Calu3 (cell line): ENCODE measurements around the gene SFSWAP. TPM values are rescaled to one million over a fixed set of nuclear protein-coding genes. Genes with fewer than 3 reads are reported as not detected.

Source experiments
- BruUV-seq: library from RNA; stranded (reverse); fragments of 400-500 nt; replicated peaks from 2 replicates; lab custom pipeline; 2021; lab: Mats Ljungman, UMichigan
- CTCF ChIA-PET: fragments of 300-600 bp; sonication (Branson Sonifier 250); formaldehyde crosslinking; loops from one replicate; lab custom pipeline; 2022; ENCODE audit warnings: antibody characterized with exemption; lab: Charles Lee
- DNase-seq: peaks from one replicate; pipeline ENCODE4 v3.0.0; 2022
- H3K27ac Mint-ChIP-seq: one replicate; pipeline ENCODE4 v1.8.0; 2022; ENCODE audit warnings: mixed read lengths; ENCODE audit not compliant: unreplicated experiment
- H3K27me3 Mint-ChIP-seq: one replicate; pipeline ENCODE4 v1.8.0; 2022; ENCODE audit warnings: mixed read lengths; ENCODE audit not compliant: unreplicated experiment
- H3K36me3 Mint-ChIP-seq: one replicate; pipeline ENCODE4 v1.8.0; 2022; ENCODE audit warnings: mild to moderate bottlenecking, moderate library complexity, mixed read lengths; ENCODE audit not compliant: insufficient read depth, unreplicated experiment
- H3K4me1 Mint-ChIP-seq: one replicate; pipeline ENCODE4 v1.8.0; 2022; ENCODE audit warnings: mild to moderate bottlenecking, low read depth, mixed read lengths; ENCODE audit not compliant: unreplicated experiment
- H3K4me3 Mint-ChIP-seq: one replicate; pipeline ENCODE4 v1.8.0; 2022; ENCODE audit warnings: mild to moderate bottlenecking, low read depth, moderate library complexity, mixed read lengths; ENCODE audit not compliant: unreplicated experiment
- H3K9me3 Mint-ChIP-seq: one replicate; pipeline ENCODE4 v1.8.0; 2022; ENCODE audit warnings: low read depth, mixed read lengths; ENCODE audit not compliant: unreplicated experiment
- CTCF ChIP-seq: fragments of 200-600 bp; IDR thresholded peaks from one replicate; pipeline ENCODE4 v1.8.0; 2022; ENCODE audit warnings: antibody characterized with exemption; ENCODE audit not compliant: unreplicated experiment
- intact Hi-C: fragments of 100-400 bp; cut with micrococcal nuclease; formaldehyde crosslinking; loops from one replicate; pipeline ENCODE4 v1.10.0; 2022; ENCODE audit not compliant: unreplicated experiment
- total RNA-seq: library from RNA; stranded (reverse); gene quantifications from 2 replicates; pipeline ENCODE4 v1.2.3, GENCODE V29; 2022

The SFSWAP gene
- total RNA-seq, 1 experiment from 2014 or later, result 68.4 TPM

DNA sequence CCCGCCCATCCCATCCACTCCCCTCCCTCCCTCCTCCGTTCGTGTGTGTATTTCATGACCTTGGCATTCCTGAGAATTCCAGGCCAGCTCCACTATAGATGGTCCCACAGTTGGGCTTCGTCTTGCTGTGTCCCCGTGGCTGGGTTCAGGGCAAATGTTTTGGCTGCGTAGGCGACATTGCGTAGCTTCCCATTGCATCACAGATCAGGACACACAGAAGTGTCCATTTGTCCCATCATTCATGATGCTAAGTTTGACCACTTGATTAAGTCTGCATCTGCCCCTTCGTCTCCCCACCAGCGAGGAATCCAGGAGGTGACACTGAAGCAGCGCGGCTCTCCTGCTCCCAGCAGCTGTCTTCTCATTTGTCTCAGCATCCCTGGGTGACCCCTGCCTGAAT lies 78.7 kb downstream of the SFSWAP start:
- H3K36me3 Mint-ChIP-seq, result peaks cover 54% of the 10 kb centered on the region
- no peak for DNase-seq
- H3K4me3 Mint-ChIP-seq, result no peak overlapping the region
- no TSS peak for BruUV-seq
- no peaks in the 10 kb centered on the region for H3K9me3 Mint-ChIP-seq
- intact Hi-C loops, result no loop called here
- H3K27ac Mint-ChIP-seq, result no peak overlapping the region
- H3K4me1 Mint-ChIP-seq, result no peaks in the 10 kb centered on the region
- TF ChIP-seq CTCF, result no peak
- CTCF ChIA-PET, result no interaction called here
- no peaks in the 10 kb centered on the region for H3K27me3 Mint-ChIP-seq

DNA sequence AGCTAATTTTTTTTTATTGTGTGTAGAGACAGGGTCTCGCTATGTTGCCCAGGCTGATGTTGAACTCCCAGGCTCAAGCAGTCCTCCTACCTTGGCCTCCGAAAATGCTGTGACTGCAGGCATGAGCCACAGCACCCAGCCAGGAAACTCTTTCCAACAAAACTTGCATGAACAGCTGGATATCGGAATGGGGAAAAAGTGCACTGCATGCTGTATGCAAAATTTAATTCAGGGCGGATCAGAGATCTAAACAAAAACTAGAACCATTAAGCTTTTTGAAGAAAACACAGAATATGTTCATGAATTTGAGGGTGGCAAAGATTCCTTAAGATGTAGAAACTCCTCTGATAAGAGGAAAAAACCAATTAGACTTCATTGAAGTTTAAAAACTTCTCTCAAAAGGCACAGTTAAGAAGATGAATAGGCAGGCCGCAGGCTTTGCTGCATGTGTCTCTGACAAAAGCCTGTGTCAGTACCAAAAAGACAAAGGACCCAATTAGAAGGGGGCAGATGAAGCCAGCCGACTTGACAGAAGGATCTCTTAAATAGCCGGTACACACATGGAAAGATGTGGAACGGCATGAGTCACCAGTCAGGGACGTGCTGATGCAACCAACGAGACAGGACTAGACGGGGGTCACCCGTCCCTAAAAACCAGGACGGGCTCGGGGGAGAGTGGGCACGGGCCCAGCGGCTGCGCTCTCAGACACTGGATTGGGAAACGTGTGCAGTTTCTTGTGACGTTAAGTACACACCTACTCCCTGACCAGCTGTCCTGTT lies 82.5 kb downstream of the SFSWAP start:
- H3K27ac Mint-ChIP-seq, result no peak overlapping the region
- no peaks in the 10 kb centered on the region for H3K9me3 Mint-ChIP-seq
- no TSS peak for BruUV-seq
- no peaks in the 10 kb centered on the region for H3K27me3 Mint-ChIP-seq
- H3K4me3 Mint-ChIP-seq, result no peak overlapping the region
- TF ChIP-seq CTCF, result no peak
- intact Hi-C loops, result no loop called here
- DNase-seq, result no peak
- CTCF ChIA-PET, result interaction anchor here (0.7 kb wide), 1 partner anchor 213 kb away, joined by 3 read pairs; no protein-coding TSS in a partner anchor
- H3K4me1 Mint-ChIP-seq, result no peaks in the 10 kb centered on the region
- H3K36me3 Mint-ChIP-seq, result peaks cover 42% of the 10 kb centered on the region

DNA sequence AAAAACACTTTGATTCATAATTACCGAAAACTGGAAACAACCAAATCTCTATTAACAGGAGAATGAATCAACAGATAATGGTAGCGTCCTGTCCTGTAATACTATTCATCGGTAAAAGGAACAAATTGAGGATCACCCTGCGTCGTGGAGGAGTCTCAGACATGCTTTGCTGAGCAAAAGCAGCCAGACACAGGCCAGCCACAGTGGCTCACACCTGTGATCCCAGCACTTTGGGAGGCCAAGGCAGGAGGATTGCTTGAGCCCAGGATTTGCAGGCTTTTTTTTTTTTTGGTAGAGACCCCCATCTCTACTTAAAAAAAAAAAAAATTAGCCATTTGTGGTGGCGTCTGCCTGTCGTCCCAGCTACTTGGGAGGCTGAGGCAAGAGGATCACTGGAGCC lies 83.2 kb downstream of the SFSWAP start:
- BruUV-seq, result no TSS peak
- Mint-ChIP-seq H3K27me3 (no peaks in the 10 kb centered on the region), H3K4me1 (no peaks in the 10 kb centered on the region), H3K4me3 (no peak overlapping the region), H3K36me3 (peaks cover 42% of the 10 kb centered on the region), H3K27ac (no peak overlapping the region), H3K9me3 (no peaks in the 10 kb centered on the region)
- TF ChIP-seq CTCF, result no peak
- intact Hi-C loops, result no loop called here
- DNase-seq, result no peak
- CTCF ChIA-PET, result no interaction called here

- CTCF ChIA-PET, result no interaction called here
Observed at GRCh38 chr12:131794573-131794972, 83.7 kb downstream of the SFSWAP start.

More at GRCh38 chr12:131794573-131794972, 83.7 kb downstream of the SFSWAP start:
- Mint-ChIP-seq H3K27ac (peak overlapping the region; percentile 58), H3K9me3 (no peaks in the 10 kb centered on the region), H3K4me1 (no peaks in the 10 kb centered on the region), H3K4me3 (no peak overlapping the region), H3K36me3 (peaks cover 44% of the 10 kb centered on the region), H3K27me3 (no peaks in the 10 kb centered on the region)
- TF ChIP-seq CTCF, result no peak
- no peak for DNase-seq
- intact Hi-C loops, result no loop called here
- BruUV-seq, result no TSS peak
